Activated T-cell treated with anti-CD3 and anti-CD28 coated beads, Interleukin-2, amount 50 U/mL, for 4 hours (primary cell): ENCODE data around the gene SGCE. TPM values are rescaled to one million over a fixed set of nuclear protein-coding genes. Genes with fewer than 3 reads are reported as not detected.

Experiments used
- ATAC-seq, 2 donors: fragments of 200-7000 bp; cut with Tn5 transposase; one replicate each; pipeline ENCODE4 v1.10.0; 2021
- DNase-seq: peaks from one replicate; pipeline ENCODE4 v3.0.0-alpha.2; 2020
- H3K27me3 Mint-ChIP-seq: one replicate; pipeline ENCODE4 v1.8.0; 2021; ENCODE audit warnings: low read depth, mixed read lengths
- H3K36me3 Mint-ChIP-seq: one replicate; pipeline ENCODE4 v1.8.0; 2022; ENCODE audit warnings: mixed read lengths; ENCODE audit not compliant: insufficient read depth
- H3K4me1 Mint-ChIP-seq: one replicate; pipeline ENCODE4 v1.8.0; 2021; ENCODE audit warnings: low read depth, mixed read lengths
- H3K4me3 Mint-ChIP-seq: one replicate; pipeline ENCODE4 v1.8.0; 2021; ENCODE audit warnings: mild to moderate bottlenecking, moderate library complexity, mixed read lengths
- H3K9me3 Mint-ChIP-seq: one replicate; pipeline ENCODE4 v1.8.0; 2021; ENCODE audit warnings: mixed read lengths
- total RNA-seq, 3 donors: library from RNA; stranded (reverse); gene quantifications; one replicate each; pipeline ENCODE4 v1.2.1, GENCODE V29; 2021

The SGCE gene
- total RNA-seq, 3 donors from 2014 or later = 0.45 to 0.73 (median 0.63) TPM

DNA sequence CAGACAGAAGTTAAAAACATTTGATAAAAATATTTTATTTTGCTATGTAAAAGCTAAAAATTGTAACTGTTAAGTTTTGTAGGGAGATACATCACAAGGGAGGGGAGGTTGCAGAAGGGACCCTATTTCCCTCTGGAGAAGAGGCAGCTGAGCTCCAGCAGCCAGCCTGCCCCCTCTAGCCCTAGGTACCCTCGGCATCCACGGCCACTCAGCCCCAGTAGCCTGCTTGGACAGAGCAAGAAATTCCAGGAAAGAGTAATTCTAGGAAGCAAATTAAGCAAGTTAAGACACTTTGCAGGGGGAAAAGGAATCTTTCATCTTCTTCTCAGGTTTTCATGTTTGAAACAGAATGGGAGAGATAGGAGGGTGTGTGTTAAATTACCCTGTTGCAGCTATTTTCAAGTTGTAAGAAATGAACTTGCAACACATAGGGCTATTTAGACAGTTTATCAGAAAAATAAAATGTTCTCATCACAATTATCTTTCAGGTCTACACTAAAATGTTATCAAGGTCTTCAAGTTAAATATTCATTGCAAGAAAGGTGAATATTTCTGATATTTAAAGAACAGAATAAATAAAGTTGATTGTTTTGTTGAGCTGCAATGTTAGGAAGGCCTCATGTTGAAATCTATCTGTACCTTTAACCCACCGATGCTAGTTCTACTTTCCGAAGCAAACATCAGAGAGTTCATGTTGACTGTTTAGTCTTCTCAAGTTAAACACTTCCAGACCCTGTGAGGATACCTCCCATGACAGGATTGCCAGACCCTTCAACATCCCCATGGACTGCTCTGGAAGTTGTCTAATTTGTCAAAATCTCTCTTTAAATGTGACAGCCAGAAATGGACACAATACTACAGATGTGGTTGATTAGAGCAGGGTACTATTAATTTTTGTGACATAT is 5.5 kb downstream of the SGCE start:
- Mint-ChIP-seq H3K4me1 (peaks cover 9% of the 10 kb centered on the region), H3K9me3 (no peaks in the 10 kb centered on the region), H3K36me3 (no peaks in the 10 kb centered on the region), H3K4me3 (no peak overlapping the region), H3K27me3 (peaks cover 60% of the 10 kb centered on the region)
- DNase-seq (no peak), ATAC-seq (no peak)

DNA sequence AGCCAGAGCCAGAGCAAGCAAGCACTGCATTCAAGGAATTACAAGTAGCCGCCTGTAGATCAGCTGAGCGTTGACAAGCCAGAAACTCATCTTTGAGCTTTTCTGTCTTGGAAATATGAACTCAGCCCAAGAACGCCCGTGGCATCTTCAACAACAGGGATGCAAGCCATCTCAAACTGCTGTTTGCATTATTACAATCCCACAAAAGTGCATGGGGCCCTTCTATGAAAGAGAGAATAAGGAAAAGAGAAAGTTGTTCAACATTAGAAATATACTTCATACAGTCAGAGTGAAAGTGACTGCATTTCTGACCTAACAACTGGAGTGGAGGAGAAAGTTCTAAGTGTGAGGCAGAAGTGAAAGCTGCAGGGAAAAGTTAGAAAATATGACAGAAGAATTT is 6.5 kb downstream of the SGCE start:
- peaks cover 55% of the 10 kb centered on the region for H3K27me3 Mint-ChIP-seq
- H3K4me1 Mint-ChIP-seq = no peaks in the 10 kb centered on the region
- no peaks in the 10 kb centered on the region for H3K36me3 Mint-ChIP-seq
- H3K9me3 Mint-ChIP-seq = no peaks in the 10 kb centered on the region
- no peak overlapping the region for H3K4me3 Mint-ChIP-seq
- no peak for DNase-seq
- ATAC-seq = no peak

DNA sequence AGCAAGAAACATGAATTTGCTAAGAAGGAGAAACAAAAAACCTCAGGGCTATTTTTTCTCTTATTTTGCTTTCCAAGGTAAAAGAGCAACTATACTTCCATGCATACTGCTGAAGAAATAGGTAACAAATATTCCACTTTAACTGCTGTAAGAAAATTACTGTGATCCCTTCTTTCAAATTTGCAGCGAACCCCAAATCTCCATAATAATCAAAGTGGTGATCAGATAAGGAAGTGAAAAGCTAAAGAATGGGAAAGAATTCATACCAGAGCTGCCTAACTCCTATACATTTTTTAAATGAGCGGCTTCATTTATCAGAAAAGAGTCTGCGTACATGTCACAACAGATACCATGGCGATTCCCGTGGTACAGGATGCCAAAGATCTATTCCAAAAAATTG is 7.2 kb downstream of the SGCE start:
- no peaks in the 10 kb centered on the region for H3K4me1 Mint-ChIP-seq
- no peak for DNase-seq
- H3K36me3 Mint-ChIP-seq = no peaks in the 10 kb centered on the region
- ATAC-seq = no peak
- peaks cover 50% of the 10 kb centered on the region for H3K27me3 Mint-ChIP-seq
- H3K4me3 Mint-ChIP-seq = no peak overlapping the region
- no peaks in the 10 kb centered on the region for H3K9me3 Mint-ChIP-seq

DNA sequence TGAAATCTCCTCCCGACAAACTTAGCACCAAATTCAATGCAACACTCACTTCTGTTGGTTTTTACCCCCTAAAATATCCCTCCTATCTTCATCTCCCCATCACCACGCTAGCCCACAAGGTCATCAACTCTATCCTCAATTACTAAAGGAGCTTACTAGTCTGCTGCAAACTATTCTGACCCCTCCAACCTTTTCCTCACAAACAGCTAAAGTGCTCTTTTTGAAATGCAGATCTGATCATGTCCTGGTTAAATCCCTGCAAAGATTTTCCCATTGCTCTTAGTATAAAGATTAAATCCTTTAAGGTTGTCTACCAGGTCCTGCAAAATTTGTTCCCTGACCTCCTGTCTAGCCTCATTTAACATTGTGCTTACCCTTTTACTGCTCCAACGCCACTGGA is 8.6 kb downstream of the SGCE start:
- H3K4me3 Mint-ChIP-seq = no peak overlapping the region
- ATAC-seq (no peak), DNase-seq (no peak)
- H3K9me3 Mint-ChIP-seq = no peaks in the 10 kb centered on the region
- H3K27me3 Mint-ChIP-seq = peaks cover 53% of the 10 kb centered on the region
- no peaks in the 10 kb centered on the region for H3K36me3 Mint-ChIP-seq
- H3K4me1 Mint-ChIP-seq = no peaks in the 10 kb centered on the region

DNA sequence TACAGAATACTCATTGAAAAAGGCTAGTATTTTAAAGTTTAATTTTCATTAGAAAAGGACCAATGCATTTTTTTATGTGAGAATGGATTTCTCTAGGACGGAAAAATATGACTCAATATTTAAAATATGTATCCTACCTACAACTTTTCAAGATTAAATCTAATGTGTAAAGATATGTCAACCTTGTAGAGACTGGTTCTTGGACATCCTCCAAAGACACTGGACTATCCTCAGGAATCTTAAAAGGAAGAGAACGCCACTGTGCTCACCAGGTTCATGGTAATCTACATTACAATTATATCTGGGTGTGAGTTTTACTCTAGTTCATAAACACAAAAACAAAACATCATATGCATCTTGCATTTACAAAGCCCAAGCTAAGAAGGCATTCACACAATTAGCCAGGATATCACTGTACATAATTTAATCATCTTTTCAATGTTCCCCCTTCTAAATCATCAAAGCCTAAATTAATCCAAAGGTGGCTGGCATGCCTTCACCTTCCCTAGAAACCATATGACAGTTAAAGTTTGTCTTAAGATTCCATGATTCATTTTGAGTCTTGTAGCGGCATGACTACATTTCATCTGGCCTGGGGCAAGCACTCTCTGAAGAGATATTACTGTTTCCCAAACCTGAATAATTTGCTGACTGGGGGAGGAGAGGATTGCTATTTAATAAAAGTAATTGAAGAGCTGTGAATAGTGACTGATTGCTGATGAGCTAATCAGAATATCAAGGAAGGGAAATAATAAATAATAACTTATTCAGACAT is 12.0 kb downstream of the SGCE start:
- Mint-ChIP-seq H3K9me3 (no peaks in the 10 kb centered on the region), H3K4me3 (no peak overlapping the region), H3K27me3 (peaks cover 40% of the 10 kb centered on the region), H3K36me3 (no peaks in the 10 kb centered on the region), H3K4me1 (no peaks in the 10 kb centered on the region)
- no peak for ATAC-seq
- no peak for DNase-seq

DNA sequence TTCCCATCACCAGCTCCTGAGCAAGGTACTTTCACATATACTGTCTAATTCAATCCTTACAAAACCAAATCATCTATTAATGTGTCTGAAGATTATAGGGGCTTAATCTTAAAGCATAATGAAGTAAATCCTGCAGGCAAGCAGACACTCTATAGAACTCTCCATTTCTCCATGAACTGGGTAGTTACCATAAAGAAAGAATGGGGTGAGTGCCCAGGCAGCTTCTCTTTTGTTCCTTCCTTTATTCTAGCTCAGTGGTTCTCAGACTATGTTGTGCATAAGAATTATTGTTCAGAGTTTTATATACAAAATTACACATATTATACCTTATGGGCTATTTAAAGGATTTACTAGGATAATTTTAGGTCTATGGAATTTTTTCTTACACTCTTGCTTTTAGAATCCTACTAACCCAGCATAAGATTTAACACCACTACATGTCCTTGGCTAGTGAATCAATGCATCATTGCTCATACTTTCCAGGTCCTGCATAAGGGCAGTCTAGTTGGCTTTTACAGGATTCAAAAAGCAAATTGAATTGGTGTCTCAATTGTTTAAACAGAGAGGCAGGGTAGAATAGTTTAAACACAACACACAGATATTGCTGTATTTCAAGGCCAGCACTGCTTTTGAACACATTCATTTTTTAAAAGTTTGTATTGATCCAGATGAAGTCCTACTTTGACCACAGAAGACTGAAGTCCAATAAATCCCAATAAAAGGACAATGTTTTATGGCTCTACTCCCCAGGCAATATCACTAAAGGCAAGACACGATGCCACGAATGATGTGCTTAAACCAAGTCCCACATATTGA is 12.9 kb downstream of the SGCE start:
- Mint-ChIP-seq H3K36me3 (no peaks in the 10 kb centered on the region), H3K9me3 (no peaks in the 10 kb centered on the region), H3K27me3 (peaks cover 38% of the 10 kb centered on the region), H3K4me1 (no peaks in the 10 kb centered on the region), H3K4me3 (no peak overlapping the region)
- no peak for ATAC-seq
- no peak for DNase-seq

DNA sequence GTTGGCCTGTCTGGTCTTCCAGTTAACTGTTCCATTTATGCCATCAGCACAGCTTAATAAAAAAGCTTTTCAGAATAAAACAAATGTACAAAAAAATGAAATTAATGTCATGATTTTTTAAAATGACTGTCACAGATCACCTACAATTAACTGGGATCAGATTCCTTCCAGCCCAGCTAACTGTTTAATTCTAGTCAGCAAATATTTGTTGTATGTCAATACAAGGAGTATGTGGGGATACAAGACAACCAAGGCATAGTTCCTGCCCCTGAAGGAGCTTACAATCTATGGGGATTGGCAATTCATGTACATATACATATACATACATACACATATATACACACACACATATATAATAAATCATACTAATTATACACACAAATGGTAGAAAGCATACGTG is 16.5 kb downstream of the SGCE start:
- Mint-ChIP-seq H3K9me3 (no peaks in the 10 kb centered on the region), H3K27me3 (peaks cover 27% of the 10 kb centered on the region), H3K36me3 (no peaks in the 10 kb centered on the region), H3K4me3 (no peak overlapping the region), H3K4me1 (no peaks in the 10 kb centered on the region)
- DNase-seq (no peak), ATAC-seq (no peak)

DNA sequence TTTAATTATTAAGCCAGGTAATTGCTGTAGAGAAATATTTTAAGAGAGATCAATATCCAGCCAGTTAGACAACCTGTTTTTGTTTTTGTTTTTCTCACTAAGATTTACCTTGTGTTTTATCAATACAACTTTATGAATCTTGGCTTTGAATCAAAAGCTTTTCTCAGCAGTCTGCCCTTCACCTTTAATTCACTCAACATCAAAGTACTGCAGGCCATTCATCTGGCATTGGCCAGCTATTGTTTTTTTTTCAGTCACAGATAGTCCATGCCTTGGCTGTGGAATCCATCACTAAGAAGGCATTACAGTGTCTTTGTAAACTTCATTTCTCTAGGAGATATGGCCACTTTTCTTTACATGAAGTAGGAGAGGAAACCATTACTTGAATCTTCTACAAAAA is 20.2 kb downstream of the SGCE start:
- peaks cover 16% of the 10 kb centered on the region for H3K27me3 Mint-ChIP-seq
- no peaks in the 10 kb centered on the region for H3K36me3 Mint-ChIP-seq
- no peaks in the 10 kb centered on the region for H3K4me1 Mint-ChIP-seq
- DNase-seq (no peak), ATAC-seq (no peak)
- H3K9me3 Mint-ChIP-seq = no peaks in the 10 kb centered on the region
- no peak overlapping the region for H3K4me3 Mint-ChIP-seq

DNA sequence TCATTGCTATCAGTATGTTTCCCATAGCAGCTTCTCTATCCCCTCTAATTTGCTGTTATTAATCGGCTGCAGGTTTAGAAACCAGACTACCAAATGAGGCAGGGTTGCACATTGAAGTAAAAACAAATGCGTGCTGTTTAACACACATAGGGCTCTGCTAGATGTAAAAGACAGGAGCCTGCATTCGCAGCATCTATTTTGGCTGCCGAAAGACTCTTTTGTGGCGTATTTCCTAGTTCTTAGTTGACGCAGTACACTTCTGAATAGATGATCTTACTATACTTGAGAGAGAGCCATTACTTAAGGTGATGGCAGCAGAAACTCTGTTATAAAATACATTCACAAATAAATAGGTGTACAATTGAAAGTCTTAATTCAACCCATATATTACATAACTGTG is 21.4 kb downstream of the SGCE start:
- no peaks in the 10 kb centered on the region for H3K36me3 Mint-ChIP-seq
- no peaks in the 10 kb centered on the region for H3K9me3 Mint-ChIP-seq
- no peak overlapping the region for H3K4me3 Mint-ChIP-seq
- no peaks in the 10 kb centered on the region for H3K4me1 Mint-ChIP-seq
- DNase-seq (no peak), ATAC-seq (no peak)
- H3K27me3 Mint-ChIP-seq = peaks cover 11% of the 10 kb centered on the region

DNA sequence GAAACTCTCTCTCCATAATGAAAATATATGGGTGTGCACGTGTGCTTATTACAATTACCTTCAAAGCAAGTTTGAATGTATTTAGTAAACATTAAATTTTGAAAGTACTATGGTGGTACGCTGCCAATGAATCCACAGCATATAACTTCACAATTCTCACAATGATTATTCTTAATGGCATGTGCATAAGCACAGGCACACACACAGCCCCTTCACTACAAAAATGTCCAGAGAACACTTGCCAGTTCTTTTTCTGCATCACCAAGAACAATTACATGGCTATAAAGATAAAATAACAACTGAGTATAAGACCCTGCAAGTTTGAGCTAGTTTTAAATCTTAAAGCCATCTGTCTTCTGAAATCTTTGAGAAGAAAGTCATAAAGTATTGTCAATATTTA is 22.2 kb downstream of the SGCE start:
- peaks cover 7% of the 10 kb centered on the region for H3K27me3 Mint-ChIP-seq
- H3K4me3 Mint-ChIP-seq = no peak overlapping the region
- H3K9me3 Mint-ChIP-seq = no peaks in the 10 kb centered on the region
- DNase-seq (no peak), ATAC-seq (no peak)
- no peaks in the 10 kb centered on the region for H3K36me3 Mint-ChIP-seq
- H3K4me1 Mint-ChIP-seq = no peaks in the 10 kb centered on the region

DNA sequence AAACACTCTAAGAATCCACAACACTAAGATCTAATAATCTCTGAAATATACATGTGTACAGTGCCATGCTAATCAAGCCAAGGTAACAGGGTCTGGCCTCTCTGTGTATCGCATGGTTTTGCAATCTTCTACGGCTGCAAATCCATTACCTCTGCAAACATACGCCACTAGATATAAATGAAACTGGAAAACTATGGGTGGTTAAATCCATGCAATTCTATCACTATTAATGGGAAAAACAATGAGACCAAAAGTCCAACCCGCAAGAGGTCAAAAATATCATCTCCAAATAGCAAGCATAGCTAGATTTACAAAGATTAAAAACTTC is 23.0 kb downstream of the SGCE start:
- no peak for DNase-seq
- Mint-ChIP-seq H3K4me1 (no peaks in the 10 kb centered on the region), H3K4me3 (no peak overlapping the region), H3K9me3 (no peaks in the 10 kb centered on the region), H3K27me3 (peaks cover 9% of the 10 kb centered on the region), H3K36me3 (no peaks in the 10 kb centered on the region)
- ATAC-seq = no peak

DNA sequence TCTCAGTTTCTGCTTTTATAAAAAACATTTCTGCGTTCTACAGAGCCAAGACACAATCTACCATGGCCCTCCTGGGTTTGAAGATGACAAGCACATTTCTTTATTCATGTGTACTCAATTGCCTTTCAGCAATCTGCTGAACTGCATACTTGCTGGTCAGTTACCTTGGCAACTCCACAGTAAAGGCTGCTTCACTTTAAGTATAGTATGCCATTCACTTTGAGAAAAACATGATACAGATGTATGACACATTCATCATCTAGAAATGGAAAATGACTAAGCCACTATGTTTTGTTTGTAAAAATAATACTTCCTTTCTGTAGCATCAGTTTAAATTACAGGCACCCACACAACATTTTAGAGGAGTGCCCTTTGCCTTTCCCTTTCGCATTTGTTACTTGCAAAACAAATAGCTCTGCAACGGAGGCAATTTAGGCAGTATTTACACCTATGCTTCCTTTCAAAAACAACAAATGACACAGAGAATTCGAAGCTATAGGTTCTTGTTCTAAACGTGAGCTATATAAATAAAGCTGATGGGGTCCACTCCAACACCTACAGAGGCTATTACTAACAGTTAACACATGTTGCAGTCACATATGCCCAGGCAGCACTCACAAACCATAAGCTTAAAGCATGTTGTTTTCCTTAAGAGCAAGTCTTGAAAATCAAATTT is 23.5 kb downstream of the SGCE start:
- no peaks in the 10 kb centered on the region for H3K4me1 Mint-ChIP-seq
- no peak overlapping the region for H3K4me3 Mint-ChIP-seq
- no peaks in the 10 kb centered on the region for H3K36me3 Mint-ChIP-seq
- ATAC-seq (peak; percentile 67 to 84), DNase-seq (no peak)
- no peaks in the 10 kb centered on the region for H3K9me3 Mint-ChIP-seq
- peaks cover 6% of the 10 kb centered on the region for H3K27me3 Mint-ChIP-seq

DNA sequence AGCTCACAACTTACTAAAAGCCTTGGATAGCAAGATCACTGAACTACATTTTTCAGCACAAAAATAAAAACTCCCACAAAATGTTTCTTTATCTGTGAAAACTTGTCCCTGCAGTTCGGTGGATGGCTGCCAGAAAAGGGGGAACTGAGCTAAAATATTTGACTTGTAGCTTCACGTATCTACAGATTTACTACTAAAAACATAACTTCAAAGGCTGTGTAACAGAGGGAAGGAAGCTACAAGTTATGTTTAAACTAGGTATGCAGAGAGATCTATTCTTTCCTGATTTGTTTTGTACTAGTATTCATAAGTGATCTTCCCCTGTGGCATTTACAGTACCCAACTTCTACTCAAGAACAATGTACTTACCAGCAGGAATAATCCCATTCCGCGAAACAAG is 25.1 kb downstream of the SGCE start:
- H3K36me3 Mint-ChIP-seq = no peaks in the 10 kb centered on the region
- no peaks in the 10 kb centered on the region for H3K9me3 Mint-ChIP-seq
- ATAC-seq = no peak
- H3K27me3 Mint-ChIP-seq = peaks cover 6% of the 10 kb centered on the region
- no peak for DNase-seq
- H3K4me3 Mint-ChIP-seq = no peak overlapping the region
- H3K4me1 Mint-ChIP-seq = no peaks in the 10 kb centered on the region

DNA sequence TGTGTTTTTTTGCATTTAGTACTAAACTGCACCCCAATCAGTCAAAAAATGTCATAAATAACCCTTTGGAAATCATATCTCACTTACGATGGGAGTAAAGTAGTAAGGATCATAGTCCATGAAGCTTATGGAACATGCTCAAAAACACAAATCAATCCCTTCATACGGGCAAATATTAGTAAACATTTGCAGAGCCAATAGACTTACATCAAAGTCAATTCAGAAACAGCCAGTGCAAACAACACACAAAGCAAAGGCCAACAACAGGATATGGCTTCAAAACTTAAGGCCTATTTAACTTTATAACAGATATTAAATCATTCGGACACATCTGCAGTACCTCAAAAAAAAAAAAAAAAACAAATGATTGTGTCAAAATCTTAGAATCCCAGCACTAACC is 32.1 kb downstream of the SGCE start:
- Mint-ChIP-seq H3K9me3 (no peaks in the 10 kb centered on the region), H3K27me3 (peaks cover 3% of the 10 kb centered on the region), H3K36me3 (no peaks in the 10 kb centered on the region), H3K4me3 (no peak overlapping the region), H3K4me1 (peaks cover 8% of the 10 kb centered on the region)
- ATAC-seq (no peak), DNase-seq (no peak)
